ENCODE data around the gene CASP2.

The CASP2 gene

DNA sequence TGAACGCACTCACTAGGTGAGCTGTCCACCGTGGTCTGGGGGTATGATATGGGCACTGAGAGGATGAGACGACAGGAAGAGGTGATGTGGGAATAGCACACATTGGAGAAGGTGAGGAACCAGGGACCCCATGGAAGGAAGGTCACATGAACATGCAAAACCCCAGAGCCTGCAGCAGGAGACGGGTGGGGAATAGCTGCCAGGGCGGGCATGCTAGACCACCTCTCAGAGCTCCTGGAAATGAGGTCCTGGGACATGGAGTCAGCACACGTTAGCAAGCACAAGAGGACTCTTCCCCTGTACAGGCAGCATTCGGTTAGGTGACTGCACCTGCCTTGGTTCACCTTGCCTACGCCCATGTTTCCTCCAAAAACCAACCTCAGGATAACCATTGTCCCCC is 66.2 kb downstream of the CASP2 start:
- no peak overlapping the region for H3K9ac ChIP-seq (ENCODE audit: low read length)
- no peaks in the 10 kb centered on the region for H3K9me3 ChIP-seq (ENCODE audit: low read length)
- no peak overlapping the region for H3K4me2 ChIP-seq (ENCODE audit: low read length)
- H2AFZ ChIP-seq (ENCODE audit: low read length): no peak overlapping the region
- no peak overlapping the region for H3K4me3 ChIP-seq (ENCODE audit: low read depth, low read length, poor library complexity, severe bottlenecking)
- no peak for TF ChIP-seq EZH2 (IDR thresholded peaks at IDR 0.05; ENCODE audit: borderline replicate concordance, low read length)
- TF ChIP-seq, protein P1, sequence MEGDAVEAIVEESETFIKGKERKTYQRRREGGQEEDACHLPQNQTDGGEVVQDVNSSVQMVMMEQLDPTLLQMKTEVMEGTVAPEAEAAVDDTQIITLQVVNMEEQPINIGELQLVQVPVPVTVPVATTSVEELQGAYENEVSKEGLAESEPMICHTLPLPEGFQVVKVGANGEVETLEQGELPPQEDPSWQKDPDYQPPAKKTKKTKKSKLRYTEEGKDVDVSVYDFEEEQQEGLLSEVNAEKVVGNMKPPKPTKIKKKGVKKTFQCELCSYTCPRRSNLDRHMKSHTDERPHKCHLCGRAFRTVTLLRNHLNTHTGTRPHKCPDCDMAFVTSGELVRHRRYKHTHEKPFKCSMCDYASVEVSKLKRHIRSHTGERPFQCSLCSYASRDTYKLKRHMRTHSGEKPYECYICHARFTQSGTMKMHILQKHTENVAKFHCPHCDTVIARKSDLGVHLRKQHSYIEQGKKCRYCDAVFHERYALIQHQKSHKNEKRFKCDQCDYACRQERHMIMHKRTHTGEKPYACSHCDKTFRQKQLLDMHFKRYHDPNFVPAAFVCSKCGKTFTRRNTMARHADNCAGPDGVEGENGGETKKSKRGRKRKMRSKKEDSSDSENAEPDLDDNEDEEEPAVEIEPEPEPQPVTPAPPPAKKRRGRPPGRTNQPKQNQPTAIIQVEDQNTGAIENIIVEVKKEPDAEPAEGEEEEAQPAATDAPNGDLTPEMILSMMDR (IDR thresholded peaks at IDR 0.05; ENCODE audit: low read length): no peak
- no peak overlapping the region for H3K27ac ChIP-seq (ENCODE audit: low read depth, low read length, poor library complexity, severe bottlenecking)
- no peaks in the 10 kb centered on the region for H4K20me1 ChIP-seq (ENCODE audit: insufficient read depth, low read length)
- no peaks in the 10 kb centered on the region for H3K4me1 ChIP-seq (ENCODE audit: insufficient read depth, low read length, severe bottlenecking)
- H3F3A ChIP-seq (ENCODE audit: insufficient read depth, low read length): no peaks in the 10 kb centered on the region
- H3K79me2 ChIP-seq (ENCODE audit: insufficient read depth, low read length): no peaks in the 10 kb centered on the region
- H3K36me3 ChIP-seq (ENCODE audit: insufficient read depth, low read length): no peaks in the 10 kb centered on the region
- H3K9me2 ChIP-seq (ENCODE audit: low read depth, low read length): no peaks in the 10 kb centered on the region
- H3K27me3 ChIP-seq (ENCODE audit: insufficient read depth, low read length): 0 out of 2 replicates have a peak, but pooled peaks cover 9% of the 10 kb centered on the region

DNA sequence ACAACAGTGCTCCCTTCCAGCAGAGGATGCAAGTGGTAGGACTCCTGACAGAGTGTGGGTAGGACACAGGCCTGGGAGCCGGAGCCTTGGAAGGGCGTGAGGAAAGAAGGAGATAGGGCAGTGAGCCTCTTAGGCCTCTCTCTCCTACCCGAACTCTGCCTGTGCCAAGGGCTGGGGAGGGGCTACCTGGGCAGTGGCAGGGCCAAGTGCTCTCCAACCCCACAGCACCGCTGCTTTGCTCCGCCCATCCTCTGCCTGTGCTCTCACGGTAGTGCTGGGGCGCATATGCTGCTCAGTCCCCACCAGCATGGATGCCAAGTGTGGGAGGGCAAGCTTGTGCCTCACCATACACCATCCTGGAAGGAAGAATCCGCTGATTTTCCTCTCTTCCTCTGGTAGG is 66.8 kb downstream of the CASP2 start:
- no peaks in the 10 kb centered on the region for H3K36me3 ChIP-seq (ENCODE audit: insufficient read depth, low read length)
- no peaks in the 10 kb centered on the region for H3K4me1 ChIP-seq (ENCODE audit: insufficient read depth, low read length, severe bottlenecking)
- H3K4me3 ChIP-seq (ENCODE audit: low read depth, low read length, poor library complexity, severe bottlenecking): no peak overlapping the region

DNA sequence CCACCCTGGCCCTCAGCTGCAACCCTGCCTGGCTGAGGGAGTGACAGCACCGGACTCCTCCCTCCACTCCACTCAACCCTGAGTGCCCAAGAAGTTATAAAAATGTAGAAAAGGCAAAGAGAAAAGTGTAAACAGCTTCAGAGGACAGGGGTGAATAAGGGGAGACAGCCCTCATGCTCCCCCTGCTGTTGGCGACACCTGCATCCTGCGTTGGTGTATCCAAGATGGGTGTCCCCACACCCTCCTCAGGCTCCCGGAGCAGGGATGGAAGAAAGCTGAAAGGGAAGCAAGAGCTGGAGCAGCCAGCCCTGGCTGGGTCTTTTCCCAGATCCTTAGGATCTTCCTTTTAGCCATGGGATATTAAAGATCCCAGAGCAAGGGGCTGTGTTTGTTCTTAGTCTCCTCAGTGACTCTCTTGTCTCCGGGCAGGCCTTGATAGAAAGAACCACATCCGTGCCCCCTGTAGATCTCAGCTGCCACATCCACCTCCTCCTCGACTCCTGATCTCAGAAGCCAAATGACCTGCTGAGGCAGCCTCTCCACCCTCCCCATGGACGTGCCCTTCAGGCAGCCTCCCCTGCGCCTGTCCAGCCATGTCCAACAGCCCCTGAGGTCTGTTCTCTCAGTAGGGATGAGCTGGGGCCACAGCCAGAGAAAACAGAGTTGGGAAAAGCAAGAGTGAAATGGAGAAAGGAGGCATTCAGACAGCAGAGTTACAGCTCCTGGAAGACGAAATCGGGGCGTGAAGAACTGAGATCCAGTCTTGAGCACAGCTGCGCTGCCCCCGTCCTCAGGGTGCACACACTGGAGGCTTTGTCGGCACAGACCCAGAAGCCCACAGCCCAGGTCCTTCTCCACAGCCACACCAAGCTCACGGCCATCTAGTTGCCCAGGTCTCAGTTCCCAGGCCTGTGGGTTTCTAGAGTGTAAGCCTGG is 67.6 kb downstream of the CASP2 start:
- no peaks in the 10 kb centered on the region for H3F3A ChIP-seq (ENCODE audit: insufficient read depth, low read length)
- H3K4me1 ChIP-seq (ENCODE audit: insufficient read depth, low read length, severe bottlenecking): no peaks in the 10 kb centered on the region
- H3K9me3 ChIP-seq (ENCODE audit: low read length): no peaks in the 10 kb centered on the region
- no peak overlapping the region for H3K27ac ChIP-seq (ENCODE audit: low read depth, low read length, poor library complexity, severe bottlenecking)
- no peak for TF ChIP-seq EZH2 (IDR thresholded peaks at IDR 0.05; ENCODE audit: borderline replicate concordance, low read length)
- TF ChIP-seq, protein P1 (IDR thresholded peaks at IDR 0.05; ENCODE audit: low read length): peak; percentile 22; the same call in 1 of the 2 replicates
- peaks cover 16% of the 10 kb centered on the region for H3K27me3 ChIP-seq (ENCODE audit: insufficient read depth, low read length)
- H3K9ac ChIP-seq (ENCODE audit: low read length): no peak overlapping the region
- H2AFZ ChIP-seq (ENCODE audit: low read length): no peak overlapping the region
- H4K20me1 ChIP-seq (ENCODE audit: insufficient read depth, low read length): no peaks in the 10 kb centered on the region
- no peaks in the 10 kb centered on the region for H3K9me2 ChIP-seq (ENCODE audit: low read depth, low read length)
- H3K4me2 ChIP-seq (ENCODE audit: low read length): no peak overlapping the region
- no peaks in the 10 kb centered on the region for H3K79me2 ChIP-seq (ENCODE audit: insufficient read depth, low read length)
- H3K36me3 ChIP-seq (ENCODE audit: insufficient read depth, low read length): no peaks in the 10 kb centered on the region
- H3K4me3 ChIP-seq (ENCODE audit: low read depth, low read length, poor library complexity, severe bottlenecking): no peak overlapping the region

More for the DNA sequence above, 66.8 kb downstream of the CASP2 start:
- Histone ChIP-seq H3K9me3 (ENCODE audit: low read length) (no peaks in the 10 kb centered on the region), H3K27ac (ENCODE audit: low read depth, low read length, poor library complexity, severe bottlenecking) (no peak overlapping the region), H3K9me2 (ENCODE audit: low read depth, low read length) (no peaks in the 10 kb centered on the region), H3K27me3 (ENCODE audit: insufficient read depth, low read length) (peaks cover 10% of the 10 kb centered on the region), H3K79me2 (ENCODE audit: insufficient read depth, low read length) (no peaks in the 10 kb centered on the region), H2AFZ (ENCODE audit: low read length) (no peak overlapping the region), H4K20me1 (ENCODE audit: insufficient read depth, low read length) (no peaks in the 10 kb centered on the region), H3K9ac (ENCODE audit: low read length) (no peak overlapping the region), H3F3A (ENCODE audit: insufficient read depth, low read length) (no peaks in the 10 kb centered on the region), H3K4me2 (ENCODE audit: low read length) (no peak overlapping the region)
- TF ChIP-seq, protein P1 (IDR thresholded peaks at IDR 0.05; ENCODE audit: low read length): no peak
- no peak for TF ChIP-seq EZH2 (IDR thresholded peaks at IDR 0.05; ENCODE audit: borderline replicate concordance, low read length)
